ENCODE data around the gene NPHP3.
"Not testable (repeated sequence)": the region's sequence is repeated elsewhere in the genome, so short reads cannot be mapped to it uniquely, and the experiment has no call there.

The NPHP3 gene

GRCh38 chr3:132650153-132650552, 72.1 kb downstream of the NPHP3 start:
- Histone ChIP-seq H3K9ac (ENCODE audit: low read depth in 1 of 2, low read length in 2 of 2) (no peak overlapping the region), H3K27ac (ENCODE audit: low read depth, low read length) (no peak overlapping the region), H3K9me3 (ENCODE audit: control insufficient read depth in 1 of 2, low read length in 2 of 2) (no peaks in the 10 kb centered on the region), H3K4me1 (ENCODE audit: control insufficient read depth in 1 of 2, insufficient read depth in 2 of 2, low read length in 2 of 2) (peaks cover 18 to 28% of the 10 kb centered on the region in 2 donors), H3K4me3 (ENCODE audit: low read depth in 1 of 2, low read length in 2 of 2) (no peak overlapping the region), H3K27me3 (ENCODE audit: control insufficient read depth in 1 of 2, insufficient read depth in 2 of 2, low read length in 2 of 2) (no peaks in the 10 kb centered on the region), H3K36me3 (ENCODE audit: control insufficient read depth in 1 of 2, insufficient read depth in 2 of 2, low read length in 2 of 2) (no peaks in the 10 kb centered on the region)

GRCh38 chr3:132645058-132645457, 77.2 kb downstream of the NPHP3 start:
- Histone ChIP-seq H3K27ac (ENCODE audit: low read depth, low read length) (no peak overlapping the region), H3K9me3 (ENCODE audit: control insufficient read depth in 1 of 2, low read length in 2 of 2) (no peaks in the 10 kb centered on the region), H3K36me3 (ENCODE audit: control insufficient read depth in 1 of 2, insufficient read depth in 2 of 2, low read length in 2 of 2) (no peaks in the 10 kb centered on the region), H3K9ac (ENCODE audit: low read depth in 1 of 2, low read length in 2 of 2) (no peak overlapping the region), H3K4me1 (ENCODE audit: control insufficient read depth in 1 of 2, insufficient read depth in 2 of 2, low read length in 2 of 2) (no peaks in the 10 kb centered on the region), H3K4me3 (ENCODE audit: low read depth in 1 of 2, low read length in 2 of 2) (no peak overlapping the region), H3K27me3 (ENCODE audit: control insufficient read depth in 1 of 2, insufficient read depth in 2 of 2, low read length in 2 of 2) (no peaks in the 10 kb centered on the region)

- no peaks in the 10 kb centered on the region for H3K27me3 ChIP-seq (ENCODE audit: control insufficient read depth in 1 of 2, insufficient read depth in 2 of 2, low read length in 2 of 2)
- no peaks in the 10 kb centered on the region for H3K9me3 ChIP-seq (ENCODE audit: control insufficient read depth in 1 of 2, low read length in 2 of 2)
- no peak overlapping the region for H3K4me3 ChIP-seq (ENCODE audit: low read depth in 1 of 2, low read length in 2 of 2)
- H3K27ac ChIP-seq (ENCODE audit: low read depth, low read length): no peak overlapping the region
- no peak overlapping the region for H3K9ac ChIP-seq (ENCODE audit: low read depth in 1 of 2, low read length in 2 of 2)
- no peaks in the 10 kb centered on the region for H3K4me1 ChIP-seq (ENCODE audit: control insufficient read depth in 1 of 2, insufficient read depth in 2 of 2, low read length in 2 of 2)
- peaks cover 5 to 6% of the 10 kb centered on the region in 2 donors for H3K36me3 ChIP-seq (ENCODE audit: control insufficient read depth in 1 of 2, insufficient read depth in 2 of 2, low read length in 2 of 2)
Observed at GRCh38 chr3:132643366-132643765, 78.8 kb downstream of the NPHP3 start.

GRCh38 chr3:132642539-132642847, 79.7 kb downstream of the NPHP3 start:
- no peak overlapping the region for H3K4me3 ChIP-seq (ENCODE audit: low read depth in 1 of 2, low read length in 2 of 2)
- no peaks in the 10 kb centered on the region for H3K27me3 ChIP-seq (ENCODE audit: control insufficient read depth in 1 of 2, insufficient read depth in 2 of 2, low read length in 2 of 2)
- no peaks in the 10 kb centered on the region for H3K9me3 ChIP-seq (ENCODE audit: control insufficient read depth in 1 of 2, low read length in 2 of 2)
- peaks cover 5 to 6% of the 10 kb centered on the region in 2 donors for H3K36me3 ChIP-seq (ENCODE audit: control insufficient read depth in 1 of 2, insufficient read depth in 2 of 2, low read length in 2 of 2)
- no peak overlapping the region for H3K9ac ChIP-seq (ENCODE audit: low read depth in 1 of 2, low read length in 2 of 2)
- no peaks in the 10 kb centered on the region for H3K4me1 ChIP-seq (ENCODE audit: control insufficient read depth in 1 of 2, insufficient read depth in 2 of 2, low read length in 2 of 2)
- no peak overlapping the region for H3K27ac ChIP-seq (ENCODE audit: low read depth, low read length)

GRCh38 chr3:132641837-132642538, 80.2 kb downstream of the NPHP3 start:
- Histone ChIP-seq H3K9ac (ENCODE audit: low read depth in 1 of 2, low read length in 2 of 2) (no peak overlapping the region), H3K4me3 (ENCODE audit: low read depth in 1 of 2, low read length in 2 of 2) (no peak overlapping the region), H3K27ac (ENCODE audit: low read depth, low read length) (no peak overlapping the region), H3K9me3 (ENCODE audit: control insufficient read depth in 1 of 2, low read length in 2 of 2) (no peaks in the 10 kb centered on the region), H3K4me1 (ENCODE audit: control insufficient read depth in 1 of 2, insufficient read depth in 2 of 2, low read length in 2 of 2) (no peaks in the 10 kb centered on the region), H3K27me3 (ENCODE audit: control insufficient read depth in 1 of 2, insufficient read depth in 2 of 2, low read length in 2 of 2) (no peaks in the 10 kb centered on the region), H3K36me3 (ENCODE audit: control insufficient read depth in 1 of 2, insufficient read depth in 2 of 2, low read length in 2 of 2) (peaks cover 5 to 6% of the 10 kb centered on the region in 2 donors)

GRCh38 chr3:132641427-132641826, 80.8 kb downstream of the NPHP3 start:
- not testable (repeated sequence) for H3K36me3 ChIP-seq (ENCODE audit: control insufficient read depth in 1 of 2, insufficient read depth in 2 of 2, low read length in 2 of 2); H3K27ac ChIP-seq (ENCODE audit: low read depth, low read length); H3K27me3 ChIP-seq (ENCODE audit: control insufficient read depth in 1 of 2, insufficient read depth in 2 of 2, low read length in 2 of 2)

GRCh38 chr3:132638706-132639105, 83.5 kb downstream of the NPHP3 start:
- Histone ChIP-seq H3K4me1 (ENCODE audit: control insufficient read depth in 1 of 2, insufficient read depth in 2 of 2, low read length in 2 of 2) (no peaks in the 10 kb centered on the region), H3K36me3 (ENCODE audit: control insufficient read depth in 1 of 2, insufficient read depth in 2 of 2, low read length in 2 of 2) (peaks cover 5 to 6% of the 10 kb centered on the region in 2 donors), H3K9me3 (ENCODE audit: control insufficient read depth in 1 of 2, low read length in 2 of 2) (no peaks in the 10 kb centered on the region), H3K27ac (ENCODE audit: low read depth, low read length) (no peak overlapping the region), H3K27me3 (ENCODE audit: control insufficient read depth in 1 of 2, insufficient read depth in 2 of 2, low read length in 2 of 2) (no peaks in the 10 kb centered on the region), H3K9ac (ENCODE audit: low read depth in 1 of 2, low read length in 2 of 2) (no peak overlapping the region), H3K4me3 (ENCODE audit: low read depth in 1 of 2, low read length in 2 of 2) (no peak overlapping the region)

More at GRCh38 chr3:132641427-132641826, 80.8 kb downstream of the NPHP3 start:
- not testable (repeated sequence) for H3K4me3 ChIP-seq (ENCODE audit: low read depth in 1 of 2, low read length in 2 of 2); H3K9me3 ChIP-seq (ENCODE audit: control insufficient read depth in 1 of 2, low read length in 2 of 2); H3K4me1 ChIP-seq (ENCODE audit: control insufficient read depth in 1 of 2, insufficient read depth in 2 of 2, low read length in 2 of 2); H3K9ac ChIP-seq (ENCODE audit: low read depth in 1 of 2, low read length in 2 of 2)

- H3K27ac ChIP-seq (ENCODE audit: low read depth, low read length): no peak overlapping the region
- H3K9ac ChIP-seq (ENCODE audit: low read depth in 1 of 2, low read length in 2 of 2): no peak overlapping the region
- H3K9me3 ChIP-seq (ENCODE audit: control insufficient read depth in 1 of 2, low read length in 2 of 2): no peaks in the 10 kb centered on the region
- peaks cover 5 to 6% of the 10 kb centered on the region in 2 donors for H3K36me3 ChIP-seq (ENCODE audit: control insufficient read depth in 1 of 2, insufficient read depth in 2 of 2, low read length in 2 of 2)
- no peaks in the 10 kb centered on the region for H3K4me1 ChIP-seq (ENCODE audit: control insufficient read depth in 1 of 2, insufficient read depth in 2 of 2, low read length in 2 of 2)
- peak overlapping the region in 1 of 2 donors; percentile 3 for H3K4me3 ChIP-seq (ENCODE audit: low read depth in 1 of 2, low read length in 2 of 2)
- H3K27me3 ChIP-seq (ENCODE audit: control insufficient read depth in 1 of 2, insufficient read depth in 2 of 2, low read length in 2 of 2): no peaks in the 10 kb centered on the region
Observed at GRCh38 chr3:132637590-132637989, 84.6 kb downstream of the NPHP3 start.

GRCh38 chr3:132635052-132635451, 87.2 kb downstream of the NPHP3 start:
- Histone ChIP-seq H3K36me3 (ENCODE audit: control insufficient read depth in 1 of 2, insufficient read depth in 2 of 2, low read length in 2 of 2) (peaks cover 5 to 6% of the 10 kb centered on the region in 2 donors), H3K27ac (ENCODE audit: low read depth, low read length) (no peak overlapping the region), H3K27me3 (ENCODE audit: control insufficient read depth in 1 of 2, insufficient read depth in 2 of 2, low read length in 2 of 2) (no peaks in the 10 kb centered on the region)

More at GRCh38 chr3:132635052-132635451, 87.2 kb downstream of the NPHP3 start:
- Histone ChIP-seq H3K4me1 (ENCODE audit: control insufficient read depth in 1 of 2, insufficient read depth in 2 of 2, low read length in 2 of 2) (no peaks in the 10 kb centered on the region), H3K4me3 (ENCODE audit: low read depth in 1 of 2, low read length in 2 of 2) (no peak overlapping the region), H3K9ac (ENCODE audit: low read depth in 1 of 2, low read length in 2 of 2) (no peak overlapping the region), H3K9me3 (ENCODE audit: control insufficient read depth in 1 of 2, low read length in 2 of 2) (no peaks in the 10 kb centered on the region)

Measured in duodenal mucosa (tissue), 2 donors.